HG03025 (cell line): ENCODE measurements around the gene P2RY14.
"Not testable (repeated sequence)": the region's sequence is repeated elsewhere in the genome, so short reads cannot be mapped to it uniquely, and the experiment has no call there.

Experiments
- ATAC-seq: cut with Tn5 transposase; IDR thresholded peaks from one replicate; pipeline ENCODE4 v1.9.1; 2021; ENCODE audit warnings: mild to moderate bottlenecking, moderate library complexity; ENCODE audit not compliant: unreplicated experiment, low FRiP score

Gene P2RY14

DNA sequence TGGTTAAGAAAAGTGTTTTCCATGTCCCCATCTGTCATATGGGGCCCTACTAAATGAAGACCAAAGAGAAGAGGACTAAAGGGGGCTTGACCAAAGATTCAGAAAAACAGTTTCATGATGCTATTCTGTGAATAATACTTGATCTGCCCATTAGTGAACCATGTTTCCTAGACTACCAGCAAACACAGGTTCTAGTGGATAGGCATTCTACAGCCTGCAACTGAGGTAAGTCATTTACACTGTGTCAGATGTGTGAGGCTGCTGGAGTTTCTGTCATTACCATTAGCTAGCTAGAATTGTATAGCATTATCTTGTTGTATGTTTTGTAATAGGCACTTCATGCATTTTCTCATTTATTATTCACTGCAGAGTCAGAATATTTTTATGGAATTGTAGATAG lies 81.9 kb downstream of the P2RY14 start:
- ATAC-seq: no peak

DNA sequence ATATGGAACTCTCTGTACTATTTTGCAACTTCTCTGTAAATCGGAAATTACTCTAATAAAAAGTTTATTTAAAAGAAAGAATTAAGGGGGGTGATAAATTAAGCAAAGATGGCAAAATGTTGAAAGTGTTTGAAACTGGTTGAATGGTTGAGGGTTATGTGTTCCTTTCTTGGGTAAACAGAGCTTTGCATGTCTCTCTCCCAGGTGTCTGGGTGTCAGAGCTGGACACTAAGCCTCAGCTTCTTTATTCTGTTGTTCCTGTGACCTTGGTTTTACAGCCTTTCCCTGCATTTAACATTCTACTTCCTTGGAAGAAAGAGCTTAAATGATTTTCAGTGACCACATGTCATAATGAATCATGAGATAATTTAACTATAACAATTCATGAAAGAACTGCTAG lies 82.5 kb downstream of the P2RY14 start:
- ATAC-seq: no peak

GRCh38 chr3:151192545-151192944 lies 85.8 kb downstream of the P2RY14 start:
- no peak for ATAC-seq

DNA sequence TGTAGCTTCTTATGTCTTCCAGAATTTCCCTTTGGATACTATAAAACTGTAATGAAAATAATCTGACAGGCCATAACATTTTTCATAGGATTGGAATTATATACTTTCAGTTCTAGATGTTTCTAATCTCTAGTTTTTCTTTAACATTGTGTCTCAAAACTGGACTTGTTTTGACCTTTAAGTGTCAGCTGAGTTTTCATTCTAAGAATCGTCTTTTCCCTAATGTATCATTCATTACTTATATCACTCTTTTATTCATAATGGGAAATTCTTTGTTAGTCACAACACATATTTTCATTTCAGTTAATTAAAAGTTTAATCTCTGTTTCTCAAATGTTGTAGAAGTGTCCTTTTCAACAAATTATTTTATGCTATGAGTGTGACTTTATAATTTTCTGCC lies 87.2 kb downstream of the P2RY14 start:
- ATAC-seq: no peak

- no peak for ATAC-seq
Observed at GRCh38 chr3:151183265-151183671, 95.1 kb downstream of the P2RY14 start.

DNA sequence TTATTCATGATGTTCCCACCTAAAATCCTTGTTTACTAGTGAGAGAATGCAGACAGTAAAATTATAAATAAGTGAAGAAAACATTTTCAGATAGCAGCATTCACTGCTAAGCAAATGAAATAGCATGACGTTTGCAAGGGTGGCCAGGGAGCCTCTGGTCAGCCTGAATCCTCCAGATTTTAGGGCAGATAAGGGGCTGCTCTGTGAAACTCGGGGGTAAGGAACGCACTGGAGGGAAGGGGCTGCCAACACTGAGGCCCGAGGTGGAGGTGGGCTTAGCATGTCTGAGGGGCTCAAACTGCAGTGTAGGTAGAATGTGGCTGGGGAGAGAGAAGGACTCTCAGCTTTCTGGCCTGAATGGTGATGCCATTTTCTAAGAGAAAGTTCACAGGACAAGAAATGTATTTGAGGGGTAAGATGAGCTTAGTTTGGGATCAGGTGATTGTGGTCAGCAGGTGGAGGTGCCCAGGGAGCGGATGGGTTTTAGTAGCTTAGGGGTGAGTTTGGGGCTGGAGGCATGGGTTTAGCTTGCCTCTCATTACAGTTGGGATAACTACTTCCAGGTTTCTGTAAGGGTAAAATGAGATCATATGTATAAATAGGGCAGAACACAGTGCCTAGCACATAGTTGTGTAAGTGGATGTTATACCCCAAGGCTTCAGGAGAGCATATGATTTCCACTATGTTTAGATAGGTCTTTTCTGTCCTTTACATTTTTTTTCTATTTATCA lies 95.8 kb downstream of the P2RY14 start:
- ATAC-seq: no peak

GRCh38 chr3:151178208-151178845 lies 100.0 kb downstream of the P2RY14 start:
- ATAC-seq: no peak

- ATAC-seq: no peak
Observed at GRCh38 chr3:151175952-151176351, 102.4 kb downstream of the P2RY14 start.

- no peak for ATAC-seq
Observed at GRCh38 chr3:151174351-151174750, 104.0 kb downstream of the P2RY14 start.

GRCh38 chr3:151171145-151171757 lies 107.1 kb downstream of the P2RY14 start:
- ATAC-seq: peak; percentile 47

DNA sequence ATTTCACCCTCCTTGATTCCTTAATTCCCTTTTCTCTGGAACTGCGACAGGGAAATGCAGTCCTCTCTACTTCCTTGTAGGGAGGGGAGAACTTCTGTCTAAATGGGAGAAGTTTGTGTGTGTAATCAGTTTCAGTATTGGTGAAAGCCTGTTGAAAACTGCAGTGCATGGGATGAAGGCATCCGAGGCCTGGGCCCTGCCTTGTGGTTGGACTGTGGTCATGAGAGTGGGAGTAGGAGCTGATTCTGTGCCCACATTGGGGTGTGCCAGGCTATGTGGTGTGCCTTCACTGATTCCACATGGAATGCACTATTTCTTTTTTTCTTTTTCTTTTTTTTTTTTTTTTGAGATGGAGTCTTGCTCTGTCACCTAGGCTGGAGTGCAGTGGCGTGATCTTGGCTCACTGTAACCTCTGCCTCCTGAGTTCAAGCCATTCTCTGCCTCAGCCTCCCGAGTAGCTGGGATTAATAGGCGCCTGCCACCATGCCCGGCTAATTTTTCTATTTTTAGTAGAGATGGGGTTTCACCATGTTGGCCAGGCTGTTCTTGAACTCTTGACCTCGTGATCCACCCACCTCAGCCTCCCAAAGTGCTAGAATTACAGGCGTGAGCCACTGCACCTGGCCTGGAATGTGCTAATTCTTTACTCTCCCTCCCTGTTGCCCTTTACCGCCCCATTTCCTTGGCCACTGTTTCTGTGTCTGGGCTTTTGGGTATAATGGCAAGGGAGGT lies 108.2 kb downstream of the P2RY14 start:
- not testable (repeated sequence) for ATAC-seq

DNA sequence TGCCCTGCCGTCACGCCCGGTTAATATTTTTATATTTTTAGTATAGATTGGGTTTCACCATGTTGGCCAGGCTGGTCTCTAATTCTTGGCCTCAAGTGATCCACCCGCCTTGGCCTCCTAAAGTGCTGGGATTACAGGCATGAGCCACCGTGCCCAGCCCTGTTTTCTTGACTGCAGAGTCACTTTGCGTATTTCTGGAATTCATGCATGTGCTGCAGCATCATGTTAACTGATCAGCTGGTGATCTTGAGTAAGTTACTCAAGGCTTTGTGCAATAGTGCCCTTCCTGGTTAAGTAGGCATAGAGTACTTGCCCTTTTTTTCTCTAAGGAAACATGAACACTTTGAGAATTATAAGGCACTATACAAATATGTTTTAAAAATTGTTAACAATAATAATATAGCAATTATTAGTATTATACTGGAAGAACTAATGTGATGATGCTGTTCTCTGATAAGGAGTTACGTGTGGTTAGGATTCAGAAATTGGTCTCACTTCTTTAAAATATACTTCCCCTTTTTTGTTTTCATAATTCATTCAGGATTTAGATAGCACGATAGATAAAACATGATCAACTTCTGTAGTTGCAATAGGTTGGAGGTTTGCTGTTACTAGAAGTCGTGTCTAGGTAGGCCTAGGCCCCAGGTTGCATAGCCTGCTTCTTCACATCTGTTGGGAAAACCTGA lies 108.9 kb downstream of the P2RY14 start:
- ATAC-seq: no peak

DNA sequence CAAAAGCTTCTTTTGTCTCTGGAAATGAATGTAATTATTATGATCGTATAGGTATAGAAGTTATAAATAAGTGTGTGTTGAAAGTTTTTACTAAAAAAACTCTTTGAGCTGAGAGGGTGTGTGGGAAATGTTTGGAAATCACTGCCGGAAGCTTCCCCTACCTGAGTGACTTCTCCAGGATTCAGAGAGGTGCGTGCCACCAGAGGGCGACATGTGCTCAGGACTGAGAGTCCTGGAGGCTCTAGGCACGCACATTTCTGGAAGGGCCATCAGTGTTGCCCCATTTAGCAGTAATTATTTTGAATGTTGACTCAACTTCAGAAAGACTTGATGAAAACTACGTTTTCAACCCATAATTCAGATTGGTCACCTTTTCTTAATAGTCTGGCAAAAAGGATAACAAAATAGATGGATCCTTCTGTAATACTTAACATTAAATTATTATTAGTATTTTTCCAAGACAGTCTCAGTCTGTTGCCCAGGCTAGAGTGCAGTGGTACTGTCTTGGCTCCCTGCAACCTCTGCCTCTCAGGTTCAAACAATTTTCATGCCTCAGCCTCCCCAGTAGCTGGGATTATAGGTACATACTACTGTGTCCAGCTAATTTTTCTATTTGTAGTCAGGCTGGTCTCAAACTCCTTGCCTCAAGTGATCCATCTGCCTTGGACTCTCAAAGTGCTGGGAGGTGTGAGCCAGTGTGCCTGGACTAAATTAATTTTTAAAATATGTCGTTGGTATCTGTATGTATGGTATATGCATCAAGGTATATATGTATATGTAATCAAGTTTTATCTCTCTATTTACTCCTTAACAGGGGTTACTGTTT lies 109.9 kb downstream of the P2RY14 start:
- ATAC-seq: peak; percentile 60

DNA sequence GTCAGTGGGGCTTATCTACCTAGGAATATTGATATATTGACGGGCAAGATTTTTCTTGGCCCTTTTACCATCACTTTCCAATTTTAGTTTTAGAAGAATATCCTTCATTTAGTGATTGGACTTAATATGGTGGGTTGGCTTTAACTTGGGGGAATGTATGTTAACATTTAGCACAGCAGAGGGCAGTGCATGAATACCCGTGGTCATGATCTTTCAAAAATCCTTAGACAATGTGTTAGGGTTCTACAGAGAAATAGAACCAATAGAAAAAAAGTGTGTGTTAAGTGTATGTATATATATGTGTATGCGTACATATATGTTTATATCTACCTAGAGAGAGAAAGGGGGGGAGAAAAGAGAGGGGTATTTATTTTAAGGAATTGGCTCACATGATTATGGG lies 112.2 kb downstream of the P2RY14 start:
- ATAC-seq: no peak

- ATAC-seq: no peak
Observed at GRCh38 chr3:151165226-151165625, 113.1 kb downstream of the P2RY14 start.
